ENCODE data around the gene RNF113B.

- TF ChIP-seq CTCF (IDR thresholded peaks at IDR 0.05) (no peak), POLR2A (IDR thresholded peaks at IDR 0.05) (no peak)
These were observed 10.3 kb upstream of the RNF113B start for GRCh38 chr13:98187155-98187964.
